Neural crest cell (in vitro differentiated cells): ENCODE results near the gene USP4. TPM values are rescaled to one million over a fixed set of nuclear protein-coding genes. Genes with fewer than 3 reads are reported as not detected.

Experiments used
- microRNA-seq: library from miRNA; unstranded; fragments of <30 nt; microRNA quantifications from one replicate; pipeline ENCODE4, GENCODE V29; 2020
- total RNA-seq: library from RNA; stranded (reverse); gene quantifications from 2 replicates; pipeline ENCODE4 v1.2.1, GENCODE V29; 2021

Gene USP4
- total RNA-seq, 1 donor from 2014 or later, result 41.5 TPM

Small RNAs within 50 kb of the gene (microRNA-seq; reads per million reads assigned to microRNA genes)
- gene MIR4271, result not detected

Other genes with a start within 250 kb of the USP4 start
- gene QRICH1, start 246.0 kb downstream of the USP4 start, total RNA-seq, result 153 and 158 TPM in 2 replicates
- gene QARS1, start 235.3 kb downstream of the USP4 start, total RNA-seq, result 348 and 382 TPM in 2 replicates
- gene USP19, start 219.2 kb downstream of the USP4 start, total RNA-seq, result 71.8 and 72.6 TPM in 2 replicates
- gene LAMB2, start 207.0 kb downstream of the USP4 start, total RNA-seq, result 108 and 120 TPM in 2 replicates
- gene CCDC71, start 173.7 kb downstream of the USP4 start, total RNA-seq, result 26.0 and 29.4 TPM in 2 replicates
- 44.9 and 45.2 TPM in 2 replicates for gene KLHDC8B, start 168.5 kb downstream of the USP4 start, total RNA-seq
- 9.2 and 9.8 TPM in 2 replicates for gene C3orf62, start 62.8 kb downstream of the USP4 start, total RNA-seq
- 165 and 172 TPM in 2 replicates for gene GPX1, start 18.3 kb upstream of the USP4 start, total RNA-seq
- gene RHOA, start 71.9 kb upstream of the USP4 start, total RNA-seq, result 354 and 361 TPM in 2 replicates
- 9.6 and 12.4 TPM in 2 replicates for gene TCTA, start 72.4 kb upstream of the USP4 start, total RNA-seq
- 10.2 and 14.0 TPM in 2 replicates for gene AMT, start 82.4 kb upstream of the USP4 start, total RNA-seq
- 19.5 and 23.4 TPM in 2 replicates for gene NICN1, start 89.3 kb upstream of the USP4 start, total RNA-seq
- 93.9 and 98.6 TPM in 2 replicates for gene DAG1, start 130.2 kb upstream of the USP4 start, total RNA-seq
- gene BSN, start 214.4 kb upstream of the USP4 start, total RNA-seq, result 6.1 and 6.5 TPM in 2 replicates